Uterus (tissue), 2 donors: Measurements from ENCODE around the gene TBC1D10A.

Source experiments
- POLR2A ChIP-seq, 2 donors: fragments of 450-650 bp; IDR thresholded peaks; one replicate each; pipeline ENCODE4 v1.6.1; 2016; ENCODE audit warnings: antibody characterized with exemption in 2 of 2, mild to moderate bottlenecking in 1 of 2, moderate library complexity in 1 of 2
- TF ChIP-seq, protein P1 (sequence below), 4 experiments: fragments of 200-600 bp in 2 of 4; fragments of 450-650 bp in 2 of 4; sonication (generic) in 2 of 4; IDR thresholded peaks; one replicate each; pipeline ENCODE4 v1.5.1; 2016 to 2019; ENCODE audit warnings: antibody characterized with exemption in 4 of 4, mild to moderate bottlenecking in 2 of 4, moderate library complexity in 1 of 4

DNA sequence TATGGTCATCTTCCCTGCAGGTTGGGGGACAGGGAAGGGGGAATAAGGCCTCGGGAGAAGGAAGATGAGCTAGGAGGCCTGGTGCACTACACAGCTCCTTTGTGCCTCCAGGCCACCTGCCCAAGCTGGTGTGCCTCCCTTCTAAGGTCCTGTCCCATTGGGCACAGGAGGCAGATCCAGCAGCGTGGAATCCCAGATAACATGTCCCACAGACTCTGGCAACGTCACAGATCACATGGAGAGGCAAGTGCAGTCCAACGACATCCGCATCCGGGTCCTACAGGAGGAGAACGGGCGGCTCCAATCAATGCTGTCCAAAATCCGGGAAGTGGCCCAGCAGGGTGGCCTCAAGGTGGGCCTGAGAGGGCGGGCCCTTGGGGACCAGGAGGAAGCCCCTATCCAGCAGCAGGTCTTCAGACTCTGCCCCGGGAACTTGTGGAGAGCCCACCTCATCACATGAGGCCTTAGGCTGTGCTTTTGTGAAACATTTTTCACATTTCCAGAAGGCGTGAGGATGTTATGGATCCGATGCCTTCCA, 48.6 kb upstream of the TBC1D10A start:
- TF ChIP-seq, protein P1, sequence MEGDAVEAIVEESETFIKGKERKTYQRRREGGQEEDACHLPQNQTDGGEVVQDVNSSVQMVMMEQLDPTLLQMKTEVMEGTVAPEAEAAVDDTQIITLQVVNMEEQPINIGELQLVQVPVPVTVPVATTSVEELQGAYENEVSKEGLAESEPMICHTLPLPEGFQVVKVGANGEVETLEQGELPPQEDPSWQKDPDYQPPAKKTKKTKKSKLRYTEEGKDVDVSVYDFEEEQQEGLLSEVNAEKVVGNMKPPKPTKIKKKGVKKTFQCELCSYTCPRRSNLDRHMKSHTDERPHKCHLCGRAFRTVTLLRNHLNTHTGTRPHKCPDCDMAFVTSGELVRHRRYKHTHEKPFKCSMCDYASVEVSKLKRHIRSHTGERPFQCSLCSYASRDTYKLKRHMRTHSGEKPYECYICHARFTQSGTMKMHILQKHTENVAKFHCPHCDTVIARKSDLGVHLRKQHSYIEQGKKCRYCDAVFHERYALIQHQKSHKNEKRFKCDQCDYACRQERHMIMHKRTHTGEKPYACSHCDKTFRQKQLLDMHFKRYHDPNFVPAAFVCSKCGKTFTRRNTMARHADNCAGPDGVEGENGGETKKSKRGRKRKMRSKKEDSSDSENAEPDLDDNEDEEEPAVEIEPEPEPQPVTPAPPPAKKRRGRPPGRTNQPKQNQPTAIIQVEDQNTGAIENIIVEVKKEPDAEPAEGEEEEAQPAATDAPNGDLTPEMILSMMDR (IDR thresholded peaks at IDR 0.05), result no peak
- TF ChIP-seq POLR2A (IDR thresholded peaks at IDR 0.05), result no peak
